H9 (cell line): ENCODE results near the gene TRAF2. TPM values are rescaled to one million over a fixed set of nuclear protein-coding genes. Genes with fewer than 3 reads are reported as not detected.

ENCODE experiments used
- DNase-seq: peaks from one replicate; pipeline ENCODE4 v3.0.0-alpha.2; 2017
- H2AFZ ChIP-seq: one replicate; pipeline ENCODE4 v1.6.1; 2013; ENCODE audit warnings: mild to moderate bottlenecking, low read length, control low read depth, moderate library complexity
- H2AK5ac ChIP-seq: 2 replicates; pipeline ENCODE4 v1.6.1; 2013; ENCODE audit warnings: low read length, control low read depth, mixed read lengths; ENCODE audit not compliant: insufficient read length
- H2BK120ac ChIP-seq: one replicate; pipeline ENCODE4 v1.6.1; 2013; ENCODE audit warnings: low read depth, mild to moderate bottlenecking, low read length, control low read depth, inconsistent platforms; ENCODE audit not compliant: poor library complexity, severe bottlenecking
- H2BK12ac ChIP-seq: 2 replicates; pipeline ENCODE4 v1.6.1; 2013; ENCODE audit warnings: low read length, control low read depth, mixed read lengths, low read depth; ENCODE audit not compliant: insufficient read length
- H2BK15ac ChIP-seq: 2 replicates; pipeline ENCODE4 v1.6.1; 2013; ENCODE audit warnings: low read depth, low read length, control low read depth
- H2BK20ac ChIP-seq: one replicate; pipeline ENCODE4 v1.6.1; 2013; ENCODE audit warnings: low read depth, mild to moderate bottlenecking, low read length, control low read depth, inconsistent platforms; ENCODE audit not compliant: poor library complexity, severe bottlenecking
- H2BK5ac ChIP-seq: 2 replicates; pipeline ENCODE4 v1.6.1; 2013; ENCODE audit warnings: low read length, control low read depth, mixed read lengths; ENCODE audit not compliant: insufficient read length
- H3K14ac ChIP-seq: 2 replicates; pipeline ENCODE4 v1.6.1; 2013; ENCODE audit warnings: low read length, control low read depth; ENCODE audit not compliant: insufficient read depth
- H3K18ac ChIP-seq: 2 replicates; pipeline ENCODE4 v1.6.1; 2013; ENCODE audit warnings: low read depth, mild to moderate bottlenecking, mixed read lengths, low read length, control low read depth; ENCODE audit not compliant: insufficient read length
- H3K23ac ChIP-seq: 2 replicates; pipeline ENCODE4 v1.6.1; 2013; ENCODE audit warnings: low read length, control low read depth, mixed read lengths, low read depth; ENCODE audit not compliant: insufficient read length
- H3K23me2 ChIP-seq: 2 replicates; pipeline ENCODE4 v1.6.1; 2013; ENCODE audit warnings: low read depth, mild to moderate bottlenecking, mixed read lengths, low read length, control low read depth; ENCODE audit not compliant: insufficient read length, poor library complexity, severe bottlenecking
- H3K27ac ChIP-seq: 2 replicates; pipeline ENCODE4 v1.5.1; 2013; ENCODE audit warnings: low read length, control low read depth, mixed read lengths, low read depth; ENCODE audit not compliant: insufficient read length
- H3K27me3 ChIP-seq: 2 replicates; pipeline ENCODE4 v1.6.1; 2013; ENCODE audit warnings: low read length, control low read depth, inconsistent platforms; ENCODE audit not compliant: insufficient read depth
- H3K4ac ChIP-seq: 2 replicates; pipeline ENCODE4 v1.6.1; 2013; ENCODE audit warnings: low read depth, mild to moderate bottlenecking, control low read depth, inconsistent platforms, low read length, moderate library complexity
- H3K4me1 ChIP-seq: 2 replicates; pipeline ENCODE4 v1.6.1; 2013; ENCODE audit warnings: low read length, control low read depth, inconsistent platforms; ENCODE audit not compliant: insufficient read depth
- H3K4me2 ChIP-seq: 2 replicates; pipeline ENCODE4 v1.6.1; 2013; ENCODE audit warnings: low read length, control low read depth, mixed read lengths; ENCODE audit not compliant: insufficient read length, insufficient read depth
- H3K56ac ChIP-seq: 2 replicates; pipeline ENCODE4 v1.6.1; 2013; ENCODE audit warnings: low read depth, mild to moderate bottlenecking, mixed read lengths, low read length, control low read depth; ENCODE audit not compliant: insufficient read length
- H3K79me1 ChIP-seq: 2 replicates; pipeline ENCODE4 v1.6.1; 2013; ENCODE audit warnings: low read depth, mild to moderate bottlenecking, moderate library complexity, low read length, control low read depth, inconsistent platforms; ENCODE audit not compliant: insufficient read depth, poor library complexity, severe bottlenecking
- H3K79me2 ChIP-seq: 2 replicates; pipeline ENCODE4 v1.6.1; 2013; ENCODE audit warnings: low read length, control low read depth, inconsistent platforms; ENCODE audit not compliant: insufficient read depth
- H3K9ac ChIP-seq: 2 replicates; pipeline ENCODE4 v1.6.1; 2013; ENCODE audit warnings: low read length, control low read depth, mixed read lengths; ENCODE audit not compliant: insufficient read length; ENCODE audit errors: extremely low read depth
- H3K9me3 ChIP-seq: one replicate; pipeline ENCODE4 v1.6.1; 2013; ENCODE audit warnings: low read depth, low read length, inconsistent platforms; ENCODE audit not compliant: control insufficient read depth
- H3T11ph ChIP-seq: one replicate; pipeline ENCODE4 v1.6.1; 2013; ENCODE audit warnings: mild to moderate bottlenecking, low read length, control low read depth, inconsistent platforms
- H4K20me1 ChIP-seq: one replicate; pipeline ENCODE4 v1.6.1; 2013; ENCODE audit not compliant: control insufficient read depth, insufficient read length, insufficient read depth
- H4K5ac ChIP-seq: 2 replicates; pipeline ENCODE4 v1.6.1; 2013; ENCODE audit warnings: low read depth, mild to moderate bottlenecking, mixed read lengths, low read length, control low read depth; ENCODE audit not compliant: insufficient read length
- H4K8ac ChIP-seq: replicated peaks from 2 replicates; pipeline ENCODE4 v1.6.1; 2013; ENCODE audit warnings: low read length, control low read depth, mixed read lengths, low read depth; ENCODE audit not compliant: insufficient read length
- H4K91ac ChIP-seq: 2 replicates; pipeline ENCODE4 v1.6.1; 2013; ENCODE audit warnings: low read depth, mild to moderate bottlenecking, moderate library complexity, mixed read lengths, low read length, control low read depth; ENCODE audit not compliant: insufficient read length
- H3K27ac Mint-ChIP-seq, 3 experiments: 2 replicates in 2 of 3; 3 replicates in 1 of 3; pipeline ENCODE4 v1.8.0; 2020 to 2021; ENCODE audit warnings: mixed read lengths in 3 of 3, mild to moderate bottlenecking in 1 of 3, moderate library complexity in 1 of 3
- H3K27me3 Mint-ChIP-seq: 2 replicates; pipeline ENCODE4 v1.8.0; 2021; ENCODE audit warnings: low read depth, mild to moderate bottlenecking, moderate library complexity, mixed read lengths
- H3K36me3 Mint-ChIP-seq, 3 experiments: 2 replicates in 2 of 3; 3 replicates in 1 of 3; pipeline ENCODE4 v1.8.0; 2020 to 2021; ENCODE audit warnings: low read depth in 3 of 3, mixed read lengths in 3 of 3; ENCODE audit not compliant: insufficient read depth in 1 of 3
- H3K4me1 Mint-ChIP-seq, 2 experiments: 2 replicates each; pipeline ENCODE4 v1.8.0; 2020; ENCODE audit warnings: mixed read lengths in 2 of 2
- H3K4me3 Mint-ChIP-seq, 2 experiments: 2 replicates in 1 of 2; 3 replicates in 1 of 2; pipeline ENCODE4 v1.8.0; 2020 to 2021; ENCODE audit warnings: mild to moderate bottlenecking in 2 of 2, mixed read lengths in 2 of 2, moderate library complexity in 1 of 2
- H3K9me3 Mint-ChIP-seq, 2 experiments: 2 replicates in 1 of 2; 3 replicates in 1 of 2; pipeline ENCODE4 v1.8.0; 2020; ENCODE audit warnings: mild to moderate bottlenecking in 2 of 2, mixed read lengths in 2 of 2, moderate library complexity in 1 of 2
- WGBS: extraction: QIAGEN DNeasy Blood & Tissue Kit; methylation state at CpG from one replicate; pipeline ENCODE4 v1.1.7; 2013; ENCODE audit warnings: missing lambda C conversion rate, low lambda C conversion rate, mixed read lengths; ENCODE audit not compliant: insufficient read length; ENCODE audit errors: extremely low coverage; 5-methylcytosine and 5-hydroxymethylcytosine counted together
- total RNA-seq: library from RNA; stranded (reverse); gene quantifications from 2 replicates; pipeline ENCODE4 v1.2.1, GENCODE V29; 2021
- TF ChIP-seq, protein P1 (sequence below): fragments of 200-600 bp; sonication (generic); conservative IDR thresholded peaks from 3 replicates; pipeline ENCODE4 v1.8.0; 2021; ENCODE audit warnings: antibody characterized with exemption, mild to moderate bottlenecking

Gene TRAF2
- total RNA-seq, 1 experiment from 2014 or later, result 48.8 TPM

DNA sequence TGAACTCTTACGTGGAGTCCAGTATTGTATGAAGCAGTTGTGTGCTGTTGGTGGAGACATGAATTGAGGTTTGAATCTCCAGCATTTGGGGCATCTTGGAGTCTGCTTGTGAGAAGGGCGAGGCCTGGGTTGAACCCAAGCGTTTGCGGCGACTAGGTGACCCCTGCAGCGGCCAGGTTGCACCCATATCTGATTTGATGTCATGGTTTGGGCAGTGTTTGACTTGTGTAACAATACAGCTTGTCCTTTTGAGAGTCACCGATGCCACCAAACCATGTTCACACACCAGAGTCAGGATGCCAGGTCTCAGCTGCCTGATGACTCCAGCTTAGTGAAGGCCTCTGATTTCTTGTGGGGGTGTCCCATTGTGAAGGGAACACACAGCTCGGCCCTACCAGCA is 2.1 kb downstream of the TRAF2 start:
- DNase-seq, result no peak
- Histone ChIP-seq H2BK12ac (no peak overlapping the region), H3K79me2 (peaks cover 10% of the 10 kb centered on the region; the same call in 1 of the 2 replicates), H4K91ac (no peak overlapping the region), H4K20me1 (no peaks in the 10 kb centered on the region), H4K5ac (no peak overlapping the region), H3K4ac (no peak overlapping the region), H3K27me3 (no peaks in the 10 kb centered on the region), H3K4me1 (no peaks in the 10 kb centered on the region; the same call in 1 of the 2 replicates), H2AK5ac (no peak overlapping the region), H3K23ac (no peak overlapping the region), H4K8ac (no peak overlapping the region), H3K23me2 (peaks cover 4% of the 10 kb centered on the region), H3K56ac (no peak overlapping the region), H3K27ac (no peak overlapping the region), H2BK120ac (no peak overlapping the region), H2BK15ac (no peak overlapping the region), H3K79me1 (peaks cover 13% of the 10 kb centered on the region), H3K14ac (no peak overlapping the region), H3K9me3 (no peaks in the 10 kb centered on the region), H2BK20ac (no peak overlapping the region), H2AFZ (no peak overlapping the region), H3T11ph (no peak overlapping the region), H3K9ac (no peak overlapping the region), H3K18ac (no peak overlapping the region), H2BK5ac (no peak overlapping the region), H3K4me2 (no peak overlapping the region)
- TF ChIP-seq, protein P1, sequence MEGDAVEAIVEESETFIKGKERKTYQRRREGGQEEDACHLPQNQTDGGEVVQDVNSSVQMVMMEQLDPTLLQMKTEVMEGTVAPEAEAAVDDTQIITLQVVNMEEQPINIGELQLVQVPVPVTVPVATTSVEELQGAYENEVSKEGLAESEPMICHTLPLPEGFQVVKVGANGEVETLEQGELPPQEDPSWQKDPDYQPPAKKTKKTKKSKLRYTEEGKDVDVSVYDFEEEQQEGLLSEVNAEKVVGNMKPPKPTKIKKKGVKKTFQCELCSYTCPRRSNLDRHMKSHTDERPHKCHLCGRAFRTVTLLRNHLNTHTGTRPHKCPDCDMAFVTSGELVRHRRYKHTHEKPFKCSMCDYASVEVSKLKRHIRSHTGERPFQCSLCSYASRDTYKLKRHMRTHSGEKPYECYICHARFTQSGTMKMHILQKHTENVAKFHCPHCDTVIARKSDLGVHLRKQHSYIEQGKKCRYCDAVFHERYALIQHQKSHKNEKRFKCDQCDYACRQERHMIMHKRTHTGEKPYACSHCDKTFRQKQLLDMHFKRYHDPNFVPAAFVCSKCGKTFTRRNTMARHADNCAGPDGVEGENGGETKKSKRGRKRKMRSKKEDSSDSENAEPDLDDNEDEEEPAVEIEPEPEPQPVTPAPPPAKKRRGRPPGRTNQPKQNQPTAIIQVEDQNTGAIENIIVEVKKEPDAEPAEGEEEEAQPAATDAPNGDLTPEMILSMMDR, result no peak
- Mint-ChIP-seq H3K27ac (no peak overlapping the region), H3K4me1 (peaks cover 7 to 13% of the 10 kb centered on the region in 2 experiments), H3K4me3 (no peak overlapping the region), H3K9me3 (no peaks in the 10 kb centered on the region), H3K27me3 (no peaks in the 10 kb centered on the region), H3K36me3 (peaks cover 4 to 23% (median 23%) of the 10 kb centered on the region in 3 experiments; a peak in 5 of 7 replicates)
- WGBS, result no CpG with 5 or more reads among the region's 8 CpGs
